GM12891 (cell line): Measurements from ENCODE around the gene OSM. TPM values are rescaled to one million over a fixed set of nuclear protein-coding genes. Genes with fewer than 3 reads are reported as not detected.

Source experiments
- DNase-seq: peaks from one replicate; pipeline ENCODE4 v3.0.0; 2011; ENCODE audit warnings: low spot score; ENCODE audit not compliant: insufficient read length
- FAIRE-seq: peaks from 2 replicates; lab custom pipeline; 2011; peaks lifted over from hg19 to GRCh38; lab: Jason Lieb, UNC
- PAX5 ChIP-seq: IDR thresholded peaks from 2 replicates; pipeline ENCODE4 v1.6.1; 2011; ENCODE audit warnings: low read length, moderate library complexity, mild to moderate bottlenecking; ENCODE audit not compliant: insufficient read depth, severe bottlenecking
- POLR2A ChIP-seq: IDR thresholded peaks from 2 replicates; pipeline ENCODE4 v1.6.1; 2011; ENCODE audit warnings: low read depth, low read length, control low read depth
- POLR2AphosphoS5 ChIP-seq: IDR thresholded peaks from 2 replicates; pipeline ENCODE4 v1.6.1; 2011; ENCODE audit warnings: low read depth, low read length, control low read depth
- POU2F2 ChIP-seq: IDR thresholded peaks from 2 replicates; pipeline ENCODE4 v1.6.1; 2011; ENCODE audit warnings: low read depth, mild to moderate bottlenecking, control low read depth, low read length, moderate library complexity
- SPI1 ChIP-seq: IDR thresholded peaks from 2 replicates; pipeline ENCODE4 v1.6.1; 2011; ENCODE audit warnings: low read depth, low read length, control low read depth
- TAF1 ChIP-seq: IDR thresholded peaks from 2 replicates; pipeline ENCODE4 v1.6.1; 2011; ENCODE audit warnings: low read depth, low read length, control low read depth
- polyA plus RNA-seq: library from polyadenylated mRNA; unstranded; fragments of >200 nt; gene quantifications from one replicate; pipeline ENCODE4 v1.2.1, GENCODE V29; 2012; ENCODE audit warnings: low read depth, missing spikeins, inconsistent platforms; ENCODE audit not compliant: missing spikeins

The OSM gene
- polyA plus RNA-seq: 0.28 TPM

DNA sequence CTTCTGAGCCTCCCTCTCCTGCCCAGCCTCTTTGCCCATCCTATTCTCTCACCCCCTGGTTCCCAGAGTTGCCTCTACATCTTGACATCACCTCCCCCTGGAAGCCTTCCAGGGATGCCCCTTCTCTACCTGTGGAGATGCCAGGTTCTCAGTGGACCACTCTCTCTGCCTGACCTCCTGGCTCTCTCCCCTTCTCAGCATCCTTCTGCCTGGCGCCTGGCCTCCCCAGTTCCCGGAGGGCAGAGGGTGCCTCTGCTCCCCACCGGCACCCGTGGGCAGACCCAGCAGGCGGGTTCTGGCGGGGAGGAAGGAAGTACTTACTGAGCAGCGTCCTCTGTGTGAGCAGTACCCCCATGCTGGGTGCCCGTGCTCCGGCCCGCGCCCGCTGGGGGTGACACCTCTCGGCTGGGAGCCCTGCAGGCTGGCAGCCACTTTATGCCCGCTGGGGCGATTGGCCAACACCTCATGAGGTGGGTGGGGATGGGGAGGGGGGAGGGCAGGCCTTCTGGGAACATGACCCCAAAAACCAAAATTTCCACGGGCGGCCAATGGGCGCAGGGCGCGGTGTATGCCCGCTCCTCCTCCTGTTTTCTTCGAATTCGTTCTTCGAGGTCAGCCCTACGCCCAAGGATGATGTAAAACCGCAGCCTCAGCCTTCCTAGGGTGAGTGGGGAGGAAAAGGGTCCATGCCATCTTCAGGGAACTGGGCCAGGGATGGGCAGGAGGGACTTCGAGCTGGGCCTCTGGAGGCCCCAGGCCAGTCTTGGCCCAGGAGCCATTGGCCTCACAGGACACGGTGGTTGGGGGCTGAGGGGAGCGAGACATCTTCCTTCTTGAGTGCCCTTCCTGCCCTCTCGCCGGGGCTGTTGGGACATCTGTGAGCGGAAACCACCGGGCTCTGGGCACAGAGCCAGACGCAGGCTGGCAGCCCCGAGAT, at the start of gene OSM:
Gene OSM (minus strand): TSS at position 407 of the 937 bp plus-strand sequence. CDS start 52 bp downstream, at position 355.
- DNase-seq (no peak), FAIRE-seq (peak; percentile 81)
- no peak for TF ChIP-seq SPI1
- TF ChIP-seq POU2F2: no peak
- TF ChIP-seq PAX5: no peak
- no peak for TF ChIP-seq POLR2AphosphoS5
- TF ChIP-seq TAF1: no peak
- TF ChIP-seq POLR2A: no peak

DNA sequence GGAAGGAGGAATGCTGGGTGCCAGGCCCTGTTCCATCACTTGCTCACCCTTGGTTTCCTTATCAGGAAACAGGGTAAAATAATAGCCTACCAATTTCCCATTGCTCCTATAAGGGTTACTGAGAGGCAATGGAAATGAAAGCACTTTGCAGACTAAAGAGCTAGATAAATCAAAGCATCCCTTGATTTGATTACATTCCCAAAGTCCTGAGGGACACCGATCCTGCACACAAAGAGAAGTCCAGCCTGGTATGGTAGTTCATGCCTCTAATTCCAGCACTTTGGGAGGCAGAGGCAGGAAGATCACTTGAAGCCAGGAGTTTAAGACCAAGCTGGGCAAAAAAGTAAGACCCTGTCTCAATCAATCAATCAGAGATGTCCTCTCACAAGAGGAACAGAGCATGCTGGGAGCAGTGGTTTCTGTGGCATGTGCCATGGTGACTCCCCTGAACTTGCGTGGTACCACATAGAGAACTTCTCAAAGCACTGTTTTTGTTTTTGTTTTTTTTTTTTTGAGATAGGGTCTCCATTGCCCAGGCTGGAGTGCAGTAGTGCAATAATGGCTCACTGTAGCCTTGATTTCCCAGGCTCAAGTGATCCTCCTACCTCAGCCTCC, 49.4 kb upstream of the OSM start:
- TF ChIP-seq SPI1: no peak
- no peak for TF ChIP-seq PAX5
- TF ChIP-seq TAF1: no peak
- no peak for TF ChIP-seq POLR2A
- no peak for TF ChIP-seq POU2F2
- no peak for TF ChIP-seq POLR2AphosphoS5
- no peak for FAIRE-seq
- DNase-seq: no peak

DNA sequence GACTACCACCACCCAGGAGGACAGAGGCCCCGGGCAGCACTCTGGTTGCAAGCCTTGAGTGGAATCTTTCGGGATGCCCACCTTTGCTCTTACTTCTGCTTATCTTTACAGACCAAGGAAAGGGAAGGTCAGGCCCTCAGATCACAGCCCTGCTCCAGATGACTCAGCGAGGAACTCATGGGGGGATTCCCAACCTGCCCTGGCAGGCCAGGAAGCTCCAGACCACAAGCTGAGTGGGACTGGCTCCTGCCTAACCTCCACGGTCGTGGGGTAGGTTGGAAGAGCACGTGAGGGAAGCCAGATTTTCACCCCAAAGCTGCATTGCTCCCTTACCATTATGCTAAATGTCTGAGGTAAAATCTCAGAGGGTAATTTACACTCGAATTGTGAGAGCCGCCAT, 48.3 kb upstream of the OSM start:
- peak; percentile 13 for FAIRE-seq
- TF ChIP-seq SPI1: 0 out of 2 replicates have a peak, but pooled peaks have one; percentile 27
- no peak for TF ChIP-seq TAF1
- TF ChIP-seq POLR2AphosphoS5: no peak
- no peak for DNase-seq

DNA sequence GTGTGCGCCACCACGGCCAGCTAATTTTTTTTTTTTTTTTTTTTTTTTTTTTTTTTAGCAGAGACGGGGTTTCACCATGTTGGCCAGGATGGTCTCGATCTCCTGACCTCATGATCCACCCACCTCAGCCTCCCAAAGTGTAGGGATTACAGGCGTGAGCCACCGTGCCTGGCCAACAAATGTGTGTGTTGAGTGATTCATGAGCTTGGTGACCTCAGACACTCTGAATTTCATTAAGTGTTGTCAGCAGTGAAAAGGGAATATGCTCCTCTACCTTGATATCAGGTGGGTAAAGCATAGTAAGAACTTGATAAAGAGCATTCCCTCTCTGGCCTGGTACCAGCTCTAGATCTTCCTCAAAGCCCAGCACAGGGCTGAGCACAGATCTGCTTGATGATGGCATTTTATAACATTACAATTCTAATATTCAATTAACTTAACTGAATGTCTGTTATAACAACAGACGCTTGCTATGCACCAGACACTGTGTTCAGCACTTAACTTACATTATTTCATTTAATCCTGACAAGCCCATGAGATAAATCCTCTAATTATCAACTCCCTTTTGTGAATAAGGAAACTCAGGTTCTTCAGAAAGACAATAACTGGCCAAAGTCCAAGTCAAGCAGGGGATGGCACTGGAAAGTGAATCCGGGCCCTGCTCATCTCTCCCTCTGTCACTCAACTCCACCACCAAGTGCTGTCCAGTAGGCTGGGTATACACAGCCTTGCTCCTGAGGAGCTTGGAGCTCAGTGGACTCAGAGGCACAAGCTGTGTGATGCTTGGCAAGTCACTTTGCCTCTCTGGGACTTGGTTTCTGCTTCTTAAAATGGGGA, 47.1 kb upstream of the OSM start:
- no peak for FAIRE-seq
- no peak for TF ChIP-seq PAX5
- no peak for TF ChIP-seq SPI1
- no peak for TF ChIP-seq TAF1
- no peak for TF ChIP-seq POLR2AphosphoS5
- no peak for TF ChIP-seq POLR2A
- TF ChIP-seq POU2F2: no peak
- DNase-seq: no peak

DNA sequence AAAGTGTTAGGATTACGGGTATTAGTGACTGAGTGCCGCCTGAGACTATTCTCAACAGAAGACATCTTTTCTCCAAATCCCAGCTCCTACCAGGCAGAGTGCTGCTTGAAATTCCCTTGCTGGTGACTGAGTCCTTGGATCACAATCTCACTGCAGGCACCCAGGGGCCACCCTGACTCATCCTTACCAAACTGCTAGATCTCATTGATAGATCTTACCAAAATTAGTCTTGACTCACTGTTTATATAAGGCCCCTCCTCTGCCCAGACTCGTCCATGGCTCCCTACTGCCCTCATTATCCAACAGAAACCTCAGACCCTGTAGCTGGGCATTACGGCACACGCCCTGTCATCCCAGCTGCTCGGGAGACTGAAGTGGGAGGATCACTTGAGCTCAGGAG, 45.4 kb upstream of the OSM start:
- no peak for DNase-seq
- FAIRE-seq: no peak
- no peak for TF ChIP-seq TAF1
- no peak for TF ChIP-seq SPI1
- TF ChIP-seq PAX5: no peak
- no peak for TF ChIP-seq POU2F2

DNA sequence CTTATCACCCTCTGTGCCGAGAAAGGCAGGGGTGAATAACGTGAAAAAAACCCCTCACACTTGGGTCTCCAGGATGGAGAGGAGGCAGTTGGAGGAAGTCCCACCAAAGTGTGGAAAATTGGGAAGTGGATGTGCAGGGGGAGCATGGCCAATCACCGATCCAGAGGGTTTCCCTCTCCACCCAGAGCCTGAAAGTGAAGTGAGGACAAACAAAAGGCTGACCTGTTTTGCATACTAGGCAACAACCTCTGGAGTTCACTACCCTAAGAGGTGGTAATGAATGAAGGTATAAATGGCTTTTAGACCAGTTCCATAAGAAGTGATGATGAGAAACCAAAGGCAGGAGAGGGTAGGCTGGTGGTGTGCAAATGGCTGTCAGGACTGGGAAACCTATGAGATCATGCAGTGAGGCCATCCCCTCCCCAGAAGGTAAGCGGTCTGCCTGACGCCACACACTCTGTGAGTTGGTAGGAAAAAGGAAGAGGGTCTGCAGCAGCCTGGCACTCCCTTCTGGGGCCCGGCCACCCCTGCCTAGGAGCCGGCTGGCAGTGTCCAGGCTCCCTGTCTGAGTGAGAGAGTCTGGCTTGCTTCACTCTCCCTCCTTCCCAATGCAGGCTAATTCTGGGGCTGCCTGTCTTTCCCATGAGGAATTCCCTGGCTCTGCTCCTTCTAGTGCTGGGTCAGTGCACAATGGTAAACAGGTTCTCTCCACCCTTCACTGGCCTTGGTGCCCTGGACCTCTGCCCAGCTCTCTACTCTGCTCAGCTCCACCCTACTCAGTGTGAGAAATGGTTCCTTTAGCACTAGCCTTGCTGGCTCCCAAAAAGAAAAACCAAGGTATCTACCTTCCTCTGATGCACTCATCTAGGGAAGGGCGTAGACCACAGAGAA, 44.5 kb upstream of the OSM start:
- DNase-seq (no peak), FAIRE-seq (peak; percentile 69)
- no peak for TF ChIP-seq POLR2A
- no peak for TF ChIP-seq POU2F2
- no peak for TF ChIP-seq POLR2AphosphoS5
- no peak for TF ChIP-seq PAX5
- TF ChIP-seq TAF1: no peak
- no peak for TF ChIP-seq SPI1

DNA sequence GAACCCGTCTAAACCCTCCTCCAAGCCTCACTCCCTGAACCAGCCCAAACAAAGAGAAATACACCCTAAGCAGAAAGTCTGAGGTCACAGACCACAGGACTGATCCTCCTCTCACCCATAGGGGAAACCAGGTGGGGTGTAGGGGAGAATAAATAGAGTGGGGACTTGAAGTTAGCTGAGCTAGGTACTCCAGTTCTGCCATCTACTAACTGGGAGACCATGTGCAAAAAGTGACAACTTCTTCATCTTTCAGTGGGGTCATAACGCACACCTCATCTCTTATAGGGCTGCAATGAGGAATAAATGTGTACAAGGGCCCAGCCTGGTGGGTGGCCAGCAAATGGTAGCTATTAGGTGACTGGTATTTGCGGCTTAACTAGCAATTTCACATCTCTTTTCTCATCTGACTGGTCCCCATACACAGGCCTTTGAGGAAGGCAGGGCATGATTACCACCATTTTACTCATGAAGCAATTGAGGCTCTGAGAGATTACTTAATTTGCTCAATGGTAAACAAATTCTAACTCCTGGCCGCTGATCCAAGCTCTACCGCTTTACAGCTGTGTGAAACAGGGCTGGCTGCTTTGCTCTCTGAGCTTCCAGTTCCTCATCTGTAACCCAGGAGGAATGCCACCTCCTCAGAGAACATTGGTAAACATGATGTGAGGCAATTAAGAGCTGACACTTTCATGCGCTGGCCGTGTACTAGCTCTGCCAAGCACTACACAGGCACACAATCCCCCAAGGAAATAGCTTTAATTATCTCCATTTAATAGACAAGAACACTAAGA, 43.5 kb upstream of the OSM start:
- no peak for DNase-seq
- no peak for TF ChIP-seq TAF1
- peak; percentile 78 for TF ChIP-seq SPI1
- peak; percentile 90 for FAIRE-seq

DNA sequence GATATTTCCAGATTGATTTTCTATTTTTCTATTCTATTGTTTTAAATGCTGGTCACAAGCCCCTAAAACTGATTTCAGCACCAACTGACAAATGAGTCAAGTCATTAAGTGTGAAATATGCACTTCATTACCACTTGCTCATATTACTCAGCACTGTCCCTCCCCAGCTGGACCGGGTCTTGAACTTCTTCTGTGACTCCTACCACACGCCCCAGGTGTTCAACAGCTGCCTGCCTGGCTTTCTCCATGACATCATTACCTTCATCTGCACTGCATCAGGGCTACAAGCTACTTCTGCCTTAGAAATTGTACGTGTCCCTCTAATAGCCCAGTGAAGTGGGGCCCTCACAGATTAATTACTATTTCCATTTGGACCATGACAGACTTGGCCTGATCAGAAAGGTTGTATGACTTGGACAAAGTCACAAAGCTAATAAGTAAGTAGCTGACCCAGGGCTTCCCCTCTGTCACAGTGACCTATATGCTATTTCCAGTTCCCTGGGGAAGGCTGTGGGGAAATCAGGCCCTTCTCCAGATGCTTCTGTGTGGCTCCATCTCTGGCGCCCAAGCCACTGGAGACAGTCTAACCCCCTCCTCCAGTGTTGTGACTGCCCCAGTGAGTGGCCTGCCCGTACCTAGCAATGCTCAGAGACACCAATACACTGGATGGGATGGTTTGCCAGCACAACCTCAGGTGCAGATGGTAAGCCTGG, 42.0 kb upstream of the OSM start:
- FAIRE-seq: peak; percentile 95
- TF ChIP-seq TAF1: no peak
- peak; percentile 65; the same call in 1 of the 2 replicates for TF ChIP-seq POLR2AphosphoS5
- TF ChIP-seq PAX5: no peak
- peak; percentile 56; the same call in 1 of the 2 replicates for TF ChIP-seq POU2F2
- no peak for DNase-seq
